Inferior parietal cortex (tissue), 1 donor: Measurements from ENCODE around the gene CD40.
A peak's percentile ranks its signal among the peaks of the same experiment; 100 is the strongest.

Experiments used
- DNase-seq: peaks from one replicate; pipeline ENCODE4 v3.0.0-alpha.2; 2016; ENCODE audit errors: extremely low spot score

The CD40 gene

DNA sequence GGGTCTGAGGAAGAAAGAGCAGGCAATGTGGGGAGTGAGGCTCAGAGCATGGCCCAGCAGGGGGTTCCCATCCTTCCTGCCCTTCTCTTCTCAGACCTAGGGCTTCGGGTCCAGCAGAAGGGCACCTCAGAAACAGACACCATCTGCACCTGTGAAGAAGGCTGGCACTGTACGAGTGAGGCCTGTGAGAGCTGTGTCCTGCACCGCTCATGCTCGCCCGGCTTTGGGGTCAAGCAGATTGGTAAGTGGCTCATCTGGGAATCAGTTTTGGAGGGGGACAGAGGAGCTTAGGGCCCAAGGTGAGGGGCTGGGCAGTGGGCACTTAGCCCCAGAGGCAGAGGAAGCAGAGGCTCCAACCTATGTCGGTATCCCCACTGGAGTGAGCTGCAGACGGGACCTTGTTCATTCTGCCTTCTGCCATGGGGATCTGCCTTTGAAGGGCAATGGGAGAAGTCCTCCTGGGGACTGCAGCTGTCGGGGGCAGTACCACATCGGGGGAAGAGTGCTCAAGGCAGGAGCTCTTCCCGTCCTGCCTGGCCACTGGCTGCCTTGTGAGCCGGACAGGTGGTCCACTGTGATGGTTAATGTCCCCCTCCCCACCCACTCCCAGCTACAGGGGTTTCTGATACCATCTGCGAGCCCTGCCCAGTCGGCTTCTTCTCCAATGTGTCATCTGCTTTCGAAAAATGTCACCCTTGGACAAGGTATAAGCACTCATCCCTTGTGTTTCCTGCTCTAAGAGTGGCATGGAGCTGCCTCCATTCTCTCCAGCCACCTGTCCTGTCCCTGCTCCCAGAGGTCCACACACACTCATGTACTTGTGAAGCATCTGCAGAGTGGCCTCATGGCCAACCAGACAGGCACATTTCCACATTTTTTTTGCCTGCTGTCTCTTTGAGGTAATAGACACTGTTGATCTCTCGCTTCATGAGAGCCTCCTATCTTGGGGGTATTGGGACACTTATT is 4.7 kb downstream of the CD40 start:
- DNase-seq, result no peak

DNA sequence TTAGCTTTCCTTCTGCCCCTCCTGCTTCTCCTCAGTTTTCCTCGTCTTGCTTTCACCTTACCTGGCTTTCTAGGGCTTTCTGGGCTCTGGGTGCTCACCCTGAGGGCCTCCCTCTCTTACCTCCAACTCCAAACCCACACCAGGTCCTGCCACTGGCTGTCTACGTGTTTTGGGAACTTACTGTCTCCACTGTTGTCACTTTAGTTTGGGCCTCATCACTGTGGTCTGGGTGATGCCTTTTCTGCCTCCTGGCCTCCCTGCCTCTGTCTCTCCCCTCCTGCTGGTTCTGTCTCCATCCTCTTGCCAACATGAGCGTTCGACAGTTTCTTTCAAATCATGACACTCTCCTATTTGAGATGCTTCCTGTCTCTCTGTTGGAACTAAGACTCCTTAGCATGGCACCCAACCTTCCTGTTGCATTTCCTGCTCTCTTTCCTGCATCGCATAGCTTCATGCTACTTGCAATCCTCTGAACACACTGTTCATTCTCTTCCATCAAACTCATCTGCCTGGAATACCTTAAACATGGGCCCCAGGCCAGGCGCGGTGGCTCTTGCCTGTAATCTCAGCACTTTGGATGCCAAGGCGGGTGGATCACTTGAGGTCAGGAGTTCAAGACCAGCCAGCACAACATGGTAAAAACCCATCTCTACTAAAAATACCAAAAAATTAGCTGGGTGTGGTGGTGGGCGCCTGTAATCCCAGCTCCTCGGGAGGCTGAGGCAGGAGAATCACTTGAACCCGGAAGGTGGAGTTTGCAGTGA is 5.5 kb downstream of the CD40 start:
- no peak for DNase-seq

DNA sequence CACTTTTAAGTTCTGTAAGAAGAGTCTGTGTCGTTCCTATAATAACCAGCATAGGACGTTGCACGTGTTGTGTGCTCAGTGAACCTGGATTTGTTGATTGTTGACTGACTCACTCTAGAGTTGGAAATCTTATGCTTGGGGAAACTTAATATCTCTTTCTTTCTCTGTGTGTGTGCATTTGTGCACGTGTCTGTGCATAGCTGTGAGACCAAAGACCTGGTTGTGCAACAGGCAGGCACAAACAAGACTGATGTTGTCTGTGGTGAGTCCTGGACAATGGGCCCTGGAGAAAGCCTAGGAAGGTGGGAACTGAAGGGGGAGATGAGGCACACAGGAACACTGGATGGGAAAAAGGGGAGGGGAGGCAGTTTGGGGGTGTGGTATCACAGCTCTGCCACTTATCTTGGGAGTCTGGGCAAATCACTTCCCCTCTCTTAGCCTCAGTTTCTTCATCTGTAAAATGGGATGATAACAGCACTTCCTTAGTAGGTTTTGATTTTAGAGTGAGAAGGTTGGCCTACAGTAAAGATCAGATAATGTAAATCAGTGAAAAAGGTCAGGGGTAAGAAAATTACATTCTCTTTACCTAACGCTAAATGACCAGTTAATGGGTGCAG is 8.4 kb downstream of the CD40 start:
- no peak for DNase-seq

DNA sequence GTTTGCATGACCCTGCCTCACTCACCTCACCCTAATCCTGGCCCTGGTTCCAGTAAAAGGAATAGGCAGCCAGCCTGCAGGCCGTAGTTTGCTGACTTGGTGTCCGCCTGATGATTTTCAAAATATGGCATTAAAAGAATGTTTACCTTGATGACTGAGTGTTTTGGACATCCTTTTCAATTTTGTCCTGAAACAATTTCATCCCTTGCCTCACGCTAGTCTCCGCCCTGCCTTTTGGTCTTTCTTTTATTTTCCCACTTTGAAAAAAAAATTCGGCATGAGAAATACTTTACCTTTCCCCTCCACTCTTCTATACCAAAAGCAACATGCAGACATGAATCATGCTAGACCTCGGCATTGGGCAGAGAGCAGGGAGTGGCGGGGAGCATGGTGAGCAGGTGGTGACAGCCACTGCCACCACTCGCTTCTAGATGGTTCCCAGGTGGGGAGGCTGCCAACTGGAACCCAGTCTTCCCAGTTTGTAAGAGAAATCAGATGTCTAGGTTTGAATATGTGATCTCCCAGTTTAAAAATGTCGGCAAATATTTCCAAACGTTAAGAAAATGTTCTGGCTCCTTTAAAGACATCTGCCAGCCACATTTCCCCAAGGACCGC is 9.4 kb downstream of the CD40 start:
- no peak for DNase-seq

DNA sequence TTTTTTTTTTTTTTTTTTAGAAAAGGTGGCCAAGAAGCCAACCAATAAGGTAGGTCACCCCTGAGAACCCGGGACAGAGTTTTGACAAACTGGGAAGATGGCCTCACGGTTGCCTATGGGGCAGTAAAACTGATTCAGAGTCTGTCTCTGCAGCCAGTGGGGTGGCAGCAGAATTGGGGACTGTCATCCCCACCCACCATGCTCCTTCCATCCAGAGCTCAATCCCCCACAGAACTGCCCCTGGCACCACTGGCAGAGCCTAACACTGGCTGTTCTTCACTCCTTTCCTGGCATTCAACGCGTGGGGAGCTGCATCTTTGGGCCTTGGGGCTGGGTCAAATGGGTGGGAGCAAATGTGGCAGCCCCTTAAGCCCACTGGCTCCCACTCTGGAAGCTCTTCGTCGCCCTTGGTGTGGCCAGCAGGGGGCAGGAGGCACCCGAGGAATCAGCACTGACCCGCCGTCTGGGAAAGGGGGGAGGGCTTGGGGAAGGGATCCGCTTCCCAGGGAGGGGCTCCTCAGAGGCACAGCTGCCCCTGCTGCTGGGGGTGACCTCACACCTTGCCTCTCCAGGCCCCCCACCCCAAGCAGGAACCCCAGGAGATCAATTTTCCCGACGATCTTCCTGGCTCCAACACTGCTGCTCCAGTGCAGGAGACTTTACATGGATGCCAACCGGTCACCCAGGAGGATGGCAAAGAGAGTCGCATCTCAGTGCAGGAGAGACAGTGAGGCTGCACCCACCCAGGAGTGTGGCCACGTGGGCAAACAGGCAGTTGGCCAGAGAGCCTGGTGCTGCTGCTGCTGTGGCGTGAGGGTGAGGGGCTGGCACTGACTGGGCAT is 10.4 kb downstream of the CD40 start:
- DNase-seq, result no peak

DNA sequence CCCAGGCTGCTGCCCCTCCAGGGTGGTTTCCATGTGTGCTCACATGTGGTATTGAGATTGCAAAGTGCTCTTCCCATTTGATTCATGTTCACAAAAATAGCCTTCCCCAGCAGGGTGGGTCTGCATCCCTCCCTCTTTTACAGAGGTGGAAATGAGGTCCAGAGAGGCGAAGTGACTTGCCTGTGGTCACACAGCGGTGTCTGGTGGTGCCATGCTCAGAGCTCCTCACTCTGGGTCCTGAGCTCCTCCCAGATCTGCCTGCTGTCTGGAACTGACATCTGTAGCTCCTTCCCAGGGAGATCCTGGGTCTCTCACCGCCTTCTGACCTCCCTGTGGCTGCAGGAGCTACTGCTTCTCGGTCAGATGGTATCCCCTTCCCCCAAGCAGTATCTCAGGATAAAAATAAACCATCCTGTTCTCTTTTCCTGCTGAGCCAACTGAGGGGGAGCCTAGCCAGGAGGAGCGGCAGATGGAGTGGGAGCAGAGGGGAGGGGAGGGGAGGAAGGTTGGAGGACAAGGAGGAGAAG is 11.9 kb downstream of the CD40 start:
- DNase-seq, result no peak

DNA sequence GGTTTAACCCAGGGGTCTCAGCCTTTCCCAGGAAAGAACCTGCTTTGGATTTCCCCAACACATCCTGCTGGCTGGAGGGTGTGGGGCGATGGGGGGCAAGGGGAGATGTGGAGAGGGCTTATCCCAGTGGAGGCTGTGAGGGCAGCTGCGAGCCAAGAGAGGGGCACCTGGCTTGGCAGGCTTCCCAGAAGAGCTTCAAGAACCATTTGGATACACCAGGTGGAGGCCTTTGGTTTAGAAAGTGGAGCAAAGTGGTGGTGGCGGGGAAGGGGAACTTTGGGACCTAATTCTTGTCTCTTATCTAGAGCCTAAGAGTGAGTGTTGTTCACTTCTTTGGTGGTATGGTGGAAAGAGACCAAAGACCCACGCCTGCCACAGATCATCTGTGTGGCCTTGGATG is 12.4 kb downstream of the CD40 start:
- DNase-seq, result no peak

DNA sequence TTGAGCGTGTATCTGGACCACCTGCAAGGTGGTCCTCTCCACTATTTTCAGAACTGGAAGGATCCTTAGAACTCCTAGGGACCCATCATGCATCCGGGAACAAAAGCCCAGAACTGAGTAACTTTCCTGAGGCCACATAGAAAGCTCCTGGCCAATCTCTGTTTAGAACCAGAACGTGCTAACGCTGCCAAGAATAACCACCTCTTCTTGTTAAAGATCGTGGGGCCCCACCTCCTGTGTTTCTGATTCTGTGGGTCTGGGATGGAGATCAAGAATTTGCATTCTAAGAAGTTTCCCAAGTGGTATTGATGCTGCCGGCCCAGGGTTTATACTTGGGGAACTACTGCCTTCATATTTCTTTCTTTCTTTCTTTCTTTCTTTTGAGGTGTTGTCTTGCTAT is 13.3 kb downstream of the CD40 start:
- DNase-seq, result no peak

DNA sequence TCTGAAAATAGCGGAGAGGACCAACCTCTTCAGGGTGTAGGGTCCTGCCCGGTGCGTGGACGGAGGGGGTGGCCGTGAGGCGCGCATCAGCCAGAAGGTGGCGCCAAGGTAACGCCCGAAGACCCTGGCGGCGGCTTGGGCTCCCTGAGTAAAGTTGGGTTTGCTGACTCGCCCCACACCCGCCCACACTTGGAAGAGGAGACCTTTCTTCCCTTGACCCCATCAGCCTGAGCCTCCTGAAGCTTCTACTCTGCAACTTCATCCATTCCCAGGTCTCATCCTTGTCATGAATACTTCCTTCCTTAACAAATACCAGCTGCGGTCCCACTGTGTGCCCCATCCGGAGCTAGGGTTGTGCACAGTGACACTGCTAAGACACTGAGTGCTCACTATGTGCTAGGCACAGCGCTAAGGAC is 14.6 kb downstream of the CD40 start:
- peak; percentile 71 for DNase-seq

DNA sequence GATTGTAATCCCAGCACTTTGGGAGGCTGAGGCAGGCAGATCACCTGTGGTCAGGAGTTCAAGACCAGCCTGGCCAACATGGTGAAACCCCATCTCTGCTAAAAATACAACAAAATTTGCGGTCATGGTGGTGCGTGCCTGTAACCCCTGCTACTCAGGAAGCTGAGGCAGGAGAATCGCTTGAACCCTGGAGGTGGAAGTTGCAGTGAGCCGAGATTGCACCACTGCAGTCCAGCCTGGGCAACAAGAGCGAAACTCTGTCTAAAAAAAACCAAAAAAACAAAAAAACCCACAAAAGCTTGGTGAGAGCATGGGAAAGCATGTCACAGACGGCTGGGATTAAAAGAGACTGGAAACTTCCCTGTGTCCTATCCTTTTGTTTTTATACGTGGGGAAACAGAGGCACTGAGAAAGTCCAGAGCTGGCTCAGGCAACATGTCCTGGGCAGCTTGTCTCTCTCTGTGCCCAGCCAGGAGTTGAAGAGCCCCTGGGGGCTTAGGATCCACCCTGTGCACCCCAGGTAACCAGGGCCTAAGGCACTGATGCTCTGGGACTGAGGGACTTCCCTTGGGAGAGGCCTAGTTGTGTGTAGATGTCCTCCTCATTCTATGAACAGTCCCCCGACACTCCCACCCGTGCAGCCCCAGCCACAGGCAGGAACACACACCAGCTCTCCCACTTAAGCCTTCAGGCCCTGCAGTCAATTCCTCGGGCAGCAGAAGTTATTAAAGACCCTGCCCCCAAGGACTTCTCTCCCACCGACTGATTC is 16.0 kb downstream of the CD40 start:
- no peak for DNase-seq

DNA sequence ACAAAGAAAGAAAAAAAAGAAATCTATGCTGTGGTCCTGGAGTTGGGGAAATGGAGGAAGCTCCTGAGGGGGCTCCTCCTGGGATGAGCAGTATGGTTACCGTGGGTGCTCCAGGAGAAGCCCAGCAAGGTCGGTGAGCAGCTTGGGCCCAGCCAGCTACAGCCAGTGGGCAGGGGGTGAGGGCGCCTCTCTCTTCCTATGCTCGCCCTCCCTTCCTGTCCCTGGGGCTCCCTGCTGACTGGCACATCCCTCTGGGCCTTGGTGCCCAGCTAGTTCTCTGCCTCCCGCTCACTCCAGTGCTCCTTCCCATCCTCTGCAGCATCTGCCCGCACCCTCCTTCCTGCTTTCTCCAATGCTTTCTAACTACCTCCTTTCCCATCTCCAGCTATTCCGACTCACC is 16.6 kb downstream of the CD40 start:
- DNase-seq, result no peak

DNA sequence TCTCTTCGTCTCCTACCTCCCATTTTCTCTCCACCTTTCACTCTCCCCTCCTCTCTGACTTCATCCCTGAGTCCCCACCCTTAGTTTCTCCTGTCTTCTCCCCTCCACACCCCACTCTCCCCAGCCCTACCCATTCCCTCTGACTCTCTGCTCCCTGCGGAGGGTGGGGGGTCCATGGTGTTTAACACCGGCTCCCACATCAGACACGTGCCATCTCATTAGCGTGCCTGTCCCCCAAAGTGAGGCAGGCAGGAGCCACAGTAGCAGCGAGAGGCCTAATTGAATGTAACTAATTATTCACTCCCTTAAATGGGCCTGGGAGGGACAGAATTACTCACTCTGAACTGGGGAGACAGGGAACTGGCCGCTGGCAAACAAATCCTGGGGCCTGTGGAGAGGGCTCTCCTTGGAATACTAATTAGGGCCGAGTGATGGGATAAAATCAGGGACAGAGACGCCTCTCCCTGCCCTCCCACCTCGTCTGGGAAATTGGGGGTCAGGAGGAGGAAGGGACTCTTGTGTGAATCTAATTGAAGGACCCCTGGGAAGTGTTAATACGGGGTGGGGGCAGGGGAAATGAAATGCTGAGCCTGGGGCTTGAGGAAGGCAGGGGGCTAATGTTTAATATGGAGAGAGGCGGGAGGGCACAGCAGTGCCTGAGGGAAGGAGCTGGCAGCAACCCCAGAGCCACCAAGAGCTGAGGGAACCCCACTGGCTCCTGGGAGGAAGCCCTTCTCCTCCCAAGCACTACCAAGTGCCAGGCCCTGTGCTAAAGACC is 17.9 kb downstream of the CD40 start:
- no peak for DNase-seq

DNA sequence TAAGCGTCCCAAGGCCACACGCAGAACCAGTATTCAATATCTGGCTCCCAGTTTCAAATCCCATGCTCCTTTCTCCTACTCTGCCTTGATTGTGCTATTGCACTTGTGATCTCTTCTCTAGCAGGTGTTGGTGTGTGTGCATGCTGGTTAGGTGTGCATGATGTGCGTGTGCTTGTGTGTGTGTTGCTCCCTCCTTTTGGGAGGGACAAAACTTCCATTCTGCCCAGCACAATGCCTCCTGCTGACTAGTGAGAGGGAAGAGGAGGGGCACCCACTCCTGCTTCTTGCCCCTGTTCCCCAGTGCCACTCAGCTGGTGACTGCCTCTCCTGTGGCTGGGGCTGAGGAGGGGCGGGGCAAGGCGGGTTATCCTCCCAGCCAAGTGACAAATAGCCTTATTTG is 19.7 kb downstream of the CD40 start:
- DNase-seq, result no peak

DNA sequence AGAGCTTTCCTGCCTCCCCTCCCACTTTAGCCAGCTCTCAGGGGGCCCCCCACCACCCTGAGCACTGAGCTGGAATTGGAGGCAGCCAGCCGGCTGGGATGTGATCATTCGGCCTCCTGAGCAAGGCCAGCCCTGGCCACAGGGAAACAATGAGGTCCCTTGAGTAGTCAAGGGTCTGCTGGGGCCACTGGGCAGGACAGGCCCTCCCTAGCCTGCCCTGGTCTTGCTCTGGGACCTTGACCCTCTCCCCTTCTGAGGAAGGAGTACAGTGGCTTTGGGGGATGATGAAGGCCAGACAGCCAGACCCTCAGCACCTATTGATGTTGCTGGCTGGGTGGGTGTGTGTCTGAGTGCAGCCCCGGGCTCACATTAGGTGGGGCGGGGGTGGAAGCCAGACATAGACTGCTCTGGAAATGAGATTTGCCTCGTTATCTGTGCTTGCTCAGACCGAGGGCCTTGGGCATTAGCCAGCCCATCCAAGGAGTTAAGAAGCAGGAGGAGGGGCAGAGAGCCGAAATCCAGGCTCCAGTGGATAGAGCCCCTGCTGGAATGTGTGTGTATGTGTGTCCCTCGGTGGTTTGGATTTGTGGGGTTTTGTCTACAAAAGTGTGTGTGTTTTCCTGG is 21.3 kb downstream of the CD40 start:
- no peak for DNase-seq

DNA sequence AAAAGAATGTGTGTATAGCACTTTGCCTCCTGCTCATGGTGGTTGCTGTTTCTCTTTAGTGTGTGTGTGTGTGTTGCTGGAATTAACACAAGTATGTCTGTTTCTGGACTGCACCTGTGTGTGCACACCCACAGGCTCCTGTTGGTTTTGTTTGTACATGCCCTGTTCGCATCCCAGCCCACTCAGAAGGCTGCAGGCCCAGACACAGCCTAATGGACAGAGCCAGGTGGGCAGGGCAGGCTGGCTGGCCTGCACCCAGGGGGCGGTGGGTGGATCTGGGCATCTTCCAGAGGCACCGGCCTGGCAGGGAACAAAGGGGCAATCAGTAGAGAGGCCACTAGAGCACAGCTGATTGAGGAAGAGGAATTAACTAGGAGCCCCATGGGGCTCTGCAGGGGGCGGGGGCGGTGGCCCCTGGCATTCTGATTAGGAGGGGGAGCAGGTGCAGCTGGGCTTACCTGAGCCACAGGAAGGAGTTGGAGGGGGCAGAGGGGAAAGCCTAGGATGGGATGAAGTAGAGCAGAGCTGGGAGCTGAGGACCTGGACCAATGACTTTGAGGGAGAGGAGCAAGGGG is 21.9 kb downstream of the CD40 start:
- DNase-seq, result no peak

DNA sequence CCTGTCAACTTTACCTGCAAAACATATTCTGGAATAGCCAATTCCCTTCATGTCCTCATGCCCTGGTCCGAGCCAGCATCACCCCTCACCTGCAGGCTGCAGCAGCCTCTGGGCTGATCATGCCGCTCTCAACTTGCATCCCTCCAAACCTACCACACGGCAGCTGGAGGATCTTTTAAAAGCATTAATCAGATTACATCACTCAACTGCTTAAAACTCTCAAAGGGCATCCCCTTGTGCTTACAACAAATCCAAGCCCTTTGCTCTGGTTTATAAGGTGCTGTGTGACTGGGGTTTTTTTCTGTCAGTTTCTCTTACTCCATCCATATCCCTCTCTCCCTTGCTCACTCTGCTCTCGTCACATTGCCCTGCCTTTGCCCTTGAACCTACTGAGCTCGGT is 24.0 kb downstream of the CD40 start:
- DNase-seq, result no peak

DNA sequence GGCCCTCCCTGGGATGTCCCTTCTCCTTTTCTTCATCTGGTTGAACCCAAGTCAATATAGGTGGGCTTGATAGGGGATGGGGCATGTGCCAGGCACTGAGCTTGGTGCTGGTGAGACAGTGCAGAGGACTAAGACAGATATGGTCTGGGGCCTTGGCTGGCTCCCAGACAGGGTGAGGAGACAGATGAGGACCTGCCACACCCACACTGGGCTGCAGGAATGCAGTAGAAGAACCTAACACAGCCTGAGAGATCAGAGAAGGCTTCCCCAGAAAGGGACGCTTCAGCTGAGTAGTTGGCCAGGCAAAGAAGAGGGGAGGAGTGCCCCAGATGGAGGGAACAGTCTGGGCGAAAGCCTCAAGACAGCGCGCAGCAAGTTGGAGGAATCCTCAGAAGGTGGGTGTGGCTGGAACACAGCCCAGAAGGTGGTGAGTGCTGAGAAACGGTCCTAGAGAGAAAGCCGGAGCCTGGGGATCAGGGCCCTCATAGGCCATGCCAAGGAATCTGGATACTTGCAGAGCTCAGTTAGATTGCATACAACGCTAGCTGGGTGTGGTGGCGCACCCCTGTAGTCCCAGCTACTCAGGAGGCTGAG is 26.4 kb downstream of the CD40 start:
- no peak for DNase-seq

DNA sequence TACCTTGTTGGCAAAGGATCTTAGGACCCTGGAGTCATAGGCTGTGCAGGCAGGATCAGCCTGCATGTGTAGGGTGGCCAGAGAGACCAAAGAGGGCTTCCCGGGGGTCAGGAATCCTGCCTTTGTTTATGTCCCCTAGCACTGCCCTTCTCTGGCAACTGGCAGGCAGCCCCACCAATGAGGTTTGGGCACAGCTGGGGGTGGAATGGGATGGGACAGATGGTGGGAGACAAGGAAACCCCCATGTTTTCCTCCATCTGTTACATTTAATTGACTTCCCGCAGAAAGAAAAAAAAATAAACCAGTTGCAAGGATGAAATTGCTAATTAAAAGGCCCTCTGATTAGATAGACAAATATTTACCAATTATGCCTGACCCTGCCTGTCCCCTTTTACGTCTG is 27.6 kb downstream of the CD40 start:
- DNase-seq, result no peak
